GM19035 (cell line): ENCODE measurements around the gene INF2.
"Not testable (repeated sequence)": the region's sequence is repeated elsewhere in the genome, so short reads cannot be mapped to it uniquely, and the experiment has no call there.

Experiments
- ATAC-seq: cut with Tn5 transposase; IDR thresholded peaks from one replicate; pipeline ENCODE4 v1.9.1; 2021; ENCODE audit not compliant: unreplicated experiment

Gene INF2

DNA sequence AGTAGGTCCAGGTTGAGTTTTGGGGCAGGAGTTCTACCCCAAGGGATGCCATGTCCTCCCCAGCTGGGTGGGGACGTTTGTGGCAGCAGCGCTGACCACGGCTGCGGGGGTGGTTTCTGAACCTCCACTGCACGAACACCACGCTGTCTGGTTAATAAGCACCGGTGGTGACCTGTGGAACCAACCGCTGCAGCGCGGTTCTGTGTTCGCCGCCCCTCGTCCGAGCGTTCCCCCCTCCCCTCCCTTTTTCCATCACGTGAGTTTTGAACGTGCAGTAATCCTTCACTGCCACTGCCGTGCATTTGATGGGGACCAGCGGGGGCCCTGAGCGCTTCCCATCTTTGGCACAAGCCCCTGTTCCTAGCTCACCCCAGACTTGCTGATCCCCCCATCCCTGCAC, 28.2 kb downstream of the INF2 start:
- ATAC-seq = no peak

DNA sequence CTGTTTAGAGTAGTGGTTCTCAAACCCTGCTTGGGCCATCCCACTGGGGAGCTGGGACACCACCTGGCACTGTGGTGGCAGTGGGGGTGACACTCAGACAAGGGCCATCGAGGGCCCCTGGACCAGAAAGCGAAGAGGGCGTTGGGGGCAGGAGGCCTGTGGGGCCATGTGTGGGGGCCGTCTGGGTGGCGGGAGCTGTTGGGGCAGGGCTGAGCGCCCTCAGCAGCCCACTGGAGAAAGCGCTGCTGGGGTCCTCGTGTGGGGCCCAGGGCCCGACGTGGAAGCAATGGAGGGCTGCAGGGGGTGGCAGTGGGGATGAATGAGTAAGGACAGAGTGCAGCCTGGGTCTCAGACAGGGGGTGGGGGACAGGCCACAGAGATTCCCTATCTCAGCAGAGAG, 28.7 kb downstream of the INF2 start:
- no peak for ATAC-seq

DNA sequence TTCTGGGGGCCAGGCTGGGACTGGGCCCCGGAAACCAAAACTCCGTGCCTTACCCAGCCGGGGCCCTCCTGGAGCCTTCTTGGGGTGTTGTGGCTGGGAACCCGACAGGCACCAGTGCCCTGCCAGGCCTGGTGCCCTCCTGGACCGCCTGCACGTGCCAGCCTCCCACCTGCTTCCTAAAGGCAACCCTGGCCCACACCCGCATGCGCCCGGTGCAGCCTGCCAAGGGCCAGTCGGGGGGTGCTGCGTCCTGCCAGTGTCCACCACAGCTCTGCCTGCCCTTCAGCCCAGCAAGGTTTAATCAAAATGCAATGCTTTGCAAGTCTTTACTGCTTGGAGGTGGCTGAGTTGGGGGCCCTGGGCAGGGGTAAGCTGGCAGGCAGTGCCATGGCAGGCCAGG, 29.5 kb downstream of the INF2 start:
- no peak for ATAC-seq

DNA sequence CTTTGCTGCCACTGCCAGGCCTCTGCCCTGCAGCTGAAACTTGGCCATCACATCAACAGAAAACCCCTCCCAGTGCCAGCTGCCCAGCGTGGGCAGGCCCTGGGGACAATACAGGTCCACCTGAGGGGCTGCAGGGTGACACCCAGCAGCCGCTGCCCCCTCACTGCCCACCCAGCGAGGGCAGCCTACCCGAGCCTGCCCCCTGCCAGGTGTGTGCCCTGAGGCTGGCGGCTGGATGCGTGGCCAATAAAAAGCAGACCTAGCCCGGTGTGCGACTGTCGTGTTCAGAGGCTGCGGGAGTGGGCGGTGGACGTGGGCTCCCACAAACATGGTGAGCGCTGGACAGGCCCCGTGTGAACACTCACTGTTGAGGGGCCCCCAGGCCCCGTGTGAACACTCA, 29.9 kb downstream of the INF2 start:
- no peak for ATAC-seq

DNA sequence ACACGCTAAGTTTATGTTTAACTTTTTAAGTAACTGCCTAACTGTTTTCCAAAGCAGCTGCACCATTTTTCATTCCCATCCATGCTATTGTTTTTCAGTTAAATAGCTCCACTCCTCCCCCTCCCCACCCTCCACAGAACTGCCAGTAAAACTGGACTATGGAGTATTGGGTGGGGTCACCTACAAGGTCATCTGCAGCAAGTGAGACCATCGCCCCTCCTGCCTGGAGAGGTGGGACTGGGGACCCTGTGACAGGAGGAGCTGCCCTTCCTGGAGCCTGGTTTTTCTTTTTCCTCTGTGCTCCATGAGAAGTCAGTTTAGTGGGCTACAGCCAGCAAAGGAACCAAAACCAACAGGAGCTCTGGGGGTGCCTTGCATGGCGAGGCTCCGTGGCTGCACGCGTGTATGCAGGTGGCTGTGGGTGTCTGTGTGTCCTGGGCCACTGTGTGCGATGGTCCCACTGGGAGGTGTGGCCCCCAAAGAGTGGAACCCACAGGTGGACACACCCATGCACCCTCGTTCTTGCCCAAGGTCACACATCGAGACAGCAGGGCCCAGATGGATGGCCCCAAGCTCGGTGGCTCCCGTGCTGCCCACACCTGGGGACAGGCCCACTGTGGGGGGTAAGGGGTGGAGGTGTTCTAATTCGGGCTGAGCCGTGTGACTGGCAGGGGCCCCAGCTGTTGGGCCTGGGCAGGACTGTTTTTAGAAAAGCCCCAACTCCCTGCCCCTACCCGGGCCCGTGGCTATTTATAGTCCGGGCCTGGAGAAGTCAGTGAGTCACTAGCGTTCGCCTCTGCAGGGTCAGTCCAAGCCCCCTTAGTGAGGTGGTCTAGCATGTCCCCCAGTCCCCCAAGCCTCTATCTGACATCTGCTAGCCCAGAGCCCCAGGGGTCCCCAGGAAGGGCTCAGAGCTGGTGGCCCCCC, 32.4 kb downstream of the INF2 start:
- no peak for ATAC-seq

DNA sequence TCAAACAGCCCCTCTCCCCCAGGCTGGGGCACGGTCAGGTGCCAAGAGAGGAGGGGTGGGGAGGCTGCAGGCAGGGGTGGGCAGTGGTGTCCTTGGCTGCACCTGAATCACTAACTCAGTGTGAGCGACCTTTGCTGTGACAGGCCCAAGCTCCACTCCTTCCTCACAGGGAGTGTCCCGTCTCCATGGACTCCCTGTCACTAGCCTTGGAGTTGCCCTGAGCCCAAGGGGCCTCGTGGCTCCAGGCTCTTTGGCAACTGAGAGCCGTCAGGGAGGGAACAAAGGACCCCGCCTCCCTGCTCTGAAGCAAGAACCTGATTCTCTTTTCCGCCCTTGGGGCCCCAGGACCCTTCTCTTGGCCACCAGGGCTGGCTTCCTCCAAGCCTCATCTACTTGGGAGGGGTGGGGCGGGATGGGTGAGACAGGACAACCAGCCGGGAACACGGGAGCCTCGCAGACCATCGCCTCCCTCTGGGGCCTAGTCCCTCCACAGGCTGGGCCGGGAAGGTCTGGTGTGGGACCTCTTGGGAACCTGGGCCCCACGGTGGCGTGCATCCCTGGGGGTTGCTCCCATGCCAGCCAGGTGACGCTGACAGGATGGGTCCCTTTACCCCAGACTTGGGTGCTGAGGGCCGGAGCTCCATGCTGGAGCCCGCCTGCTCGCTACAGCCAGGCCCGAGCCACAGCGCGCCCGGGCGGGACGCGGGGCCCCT, 33.7 kb downstream of the INF2 start:
- ATAC-seq = no peak

DNA sequence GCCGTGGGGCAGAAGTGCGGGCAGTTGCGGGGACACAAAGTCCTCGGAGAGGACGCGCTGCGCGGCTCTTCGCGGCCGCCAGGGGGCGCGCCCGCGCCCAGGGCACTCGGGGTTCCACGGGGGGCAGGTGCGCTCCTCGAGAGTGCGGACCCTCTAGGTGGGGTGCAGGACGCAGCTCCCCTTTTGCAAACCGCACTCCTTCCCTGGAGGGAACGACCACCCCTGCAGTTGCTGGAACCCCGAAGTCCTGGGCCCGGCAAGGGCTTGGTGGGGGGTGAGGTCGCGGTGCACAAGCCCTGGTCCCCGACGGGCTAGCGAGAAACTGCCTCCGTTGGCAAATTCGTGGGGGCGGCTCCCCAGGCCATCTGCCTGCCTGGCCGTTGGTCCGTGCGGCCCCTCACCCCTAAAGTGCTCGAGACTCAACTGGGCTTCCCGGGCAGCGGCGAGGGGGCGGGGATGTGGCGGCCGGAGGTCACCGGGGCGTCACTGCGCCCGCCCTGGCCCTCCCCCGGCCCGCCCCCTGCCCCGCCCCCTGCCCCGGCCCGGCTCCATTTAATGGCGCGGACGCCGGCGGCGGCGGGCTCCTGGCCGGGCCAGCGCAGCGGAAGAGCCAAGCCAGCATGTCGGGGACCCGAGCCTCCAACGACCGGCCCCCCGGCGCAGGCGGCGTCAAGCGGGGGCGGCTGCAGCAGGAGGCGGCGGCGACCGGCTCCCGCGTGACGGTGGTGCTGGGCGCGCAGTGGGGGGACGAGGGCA, 34.4 kb downstream of the INF2 start, which contains the start of gene ADSS1:
Gene ADSS1, plus strand, starts transcription at position 579 of the 756 bp plus-strand sequence. Its CDS starts 42 bp downstream, at position 621.
- ATAC-seq = peak; percentile 68

DNA sequence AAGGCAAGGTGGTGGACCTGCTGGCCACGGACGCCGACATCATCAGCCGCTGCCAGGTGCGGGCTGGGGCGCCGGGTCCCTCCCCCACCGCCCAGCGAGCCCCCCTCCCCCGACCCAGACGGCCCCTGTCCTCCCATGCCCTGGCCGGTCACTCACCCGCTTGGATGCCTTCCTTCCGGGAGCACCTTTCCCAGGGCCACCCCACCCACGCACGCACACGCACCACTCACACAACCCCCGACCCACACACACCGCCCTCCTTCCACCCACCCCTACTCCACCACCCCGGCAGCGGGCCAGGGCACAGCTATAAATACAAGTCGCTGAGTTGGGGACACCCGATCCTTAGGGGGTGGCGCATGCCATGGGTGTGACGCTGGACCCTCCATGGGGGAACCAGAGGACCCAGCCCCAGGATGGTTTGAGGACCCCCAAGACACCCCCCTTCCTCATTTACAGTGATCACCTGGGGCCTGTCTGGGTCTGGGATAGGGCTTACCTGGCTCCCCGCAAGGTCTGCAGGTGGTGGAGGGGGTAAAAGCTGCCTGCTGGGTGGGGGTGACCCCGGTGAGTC, 35.1 kb downstream of the INF2 start:
- no peak for ATAC-seq

DNA sequence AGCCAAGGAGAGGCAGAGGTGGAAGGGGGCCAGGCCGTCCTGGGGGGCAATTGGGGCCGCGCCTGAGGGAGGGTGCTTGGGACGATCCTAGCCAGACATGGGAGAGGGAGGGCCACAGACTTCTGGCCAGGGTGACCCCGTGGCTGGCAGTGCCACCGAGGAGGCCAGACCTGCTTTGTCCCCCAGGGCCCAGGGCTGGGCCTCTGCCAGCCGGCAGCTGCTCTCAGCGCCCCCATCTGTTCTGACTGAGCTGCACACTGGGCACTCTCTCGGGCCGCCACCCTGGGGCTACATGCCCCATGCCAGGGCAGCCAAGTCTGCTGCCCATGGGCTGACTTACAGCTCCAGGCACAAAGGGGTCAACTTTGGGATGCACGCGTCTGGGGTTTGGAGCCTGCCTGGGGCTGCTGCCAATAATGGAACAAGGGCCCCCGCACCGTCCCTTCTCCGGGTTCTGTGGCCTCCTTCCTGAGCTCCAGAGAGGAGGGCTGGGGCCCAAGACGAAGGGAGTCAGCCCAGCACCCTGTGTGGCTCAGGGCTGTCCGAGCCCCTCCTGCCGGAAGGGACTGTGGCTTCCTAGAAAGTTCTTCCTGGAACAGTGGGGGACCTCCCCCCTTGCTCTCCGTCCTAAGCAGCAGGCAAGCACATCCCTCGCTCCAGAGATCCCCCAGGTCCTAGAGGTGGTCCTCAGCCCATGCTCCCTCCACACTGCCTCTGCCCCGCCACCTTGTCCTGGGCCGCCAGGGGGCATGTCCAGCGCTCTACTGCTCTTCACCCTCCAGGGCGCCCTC, 35.8 kb downstream of the INF2 start:
- no peak for ATAC-seq

DNA sequence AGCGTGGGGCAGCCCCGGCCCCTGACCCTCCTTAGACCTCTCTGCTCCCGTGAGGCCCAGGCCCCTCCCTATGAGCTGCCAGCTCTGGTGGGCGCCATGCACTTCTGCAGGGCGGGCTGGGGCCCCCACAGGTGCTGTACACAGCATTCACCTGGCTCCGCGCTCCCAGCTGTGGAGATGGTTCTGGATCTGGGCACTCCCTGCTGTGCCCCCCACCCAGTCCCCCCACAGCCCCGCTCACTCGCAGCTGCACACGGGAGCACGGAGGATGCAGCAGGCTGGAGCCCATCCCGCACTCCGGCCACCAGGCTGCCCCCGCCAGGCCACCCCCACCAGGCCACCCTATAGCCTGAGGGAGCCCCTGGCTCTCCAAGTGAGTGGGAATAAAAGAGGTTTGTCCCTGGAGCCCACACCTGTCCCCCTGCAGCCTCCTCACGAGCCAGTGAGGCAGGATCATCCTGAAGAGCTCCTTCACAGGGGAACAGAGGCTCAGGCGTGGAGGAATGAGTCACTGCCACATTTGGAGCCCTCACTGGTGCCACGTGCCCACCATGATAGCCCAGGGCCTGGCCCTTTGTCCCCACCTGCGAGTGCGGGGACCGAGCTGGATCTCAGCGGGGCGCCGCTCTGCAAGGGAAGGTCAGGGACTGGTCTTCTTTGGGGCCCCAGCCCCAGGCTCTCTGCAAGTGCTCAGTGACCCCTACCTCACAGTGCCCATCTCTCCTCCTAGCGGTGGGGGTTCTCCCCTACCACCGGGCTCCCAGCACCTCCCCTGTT, 36.5 kb downstream of the INF2 start:
- ATAC-seq = no peak

DNA sequence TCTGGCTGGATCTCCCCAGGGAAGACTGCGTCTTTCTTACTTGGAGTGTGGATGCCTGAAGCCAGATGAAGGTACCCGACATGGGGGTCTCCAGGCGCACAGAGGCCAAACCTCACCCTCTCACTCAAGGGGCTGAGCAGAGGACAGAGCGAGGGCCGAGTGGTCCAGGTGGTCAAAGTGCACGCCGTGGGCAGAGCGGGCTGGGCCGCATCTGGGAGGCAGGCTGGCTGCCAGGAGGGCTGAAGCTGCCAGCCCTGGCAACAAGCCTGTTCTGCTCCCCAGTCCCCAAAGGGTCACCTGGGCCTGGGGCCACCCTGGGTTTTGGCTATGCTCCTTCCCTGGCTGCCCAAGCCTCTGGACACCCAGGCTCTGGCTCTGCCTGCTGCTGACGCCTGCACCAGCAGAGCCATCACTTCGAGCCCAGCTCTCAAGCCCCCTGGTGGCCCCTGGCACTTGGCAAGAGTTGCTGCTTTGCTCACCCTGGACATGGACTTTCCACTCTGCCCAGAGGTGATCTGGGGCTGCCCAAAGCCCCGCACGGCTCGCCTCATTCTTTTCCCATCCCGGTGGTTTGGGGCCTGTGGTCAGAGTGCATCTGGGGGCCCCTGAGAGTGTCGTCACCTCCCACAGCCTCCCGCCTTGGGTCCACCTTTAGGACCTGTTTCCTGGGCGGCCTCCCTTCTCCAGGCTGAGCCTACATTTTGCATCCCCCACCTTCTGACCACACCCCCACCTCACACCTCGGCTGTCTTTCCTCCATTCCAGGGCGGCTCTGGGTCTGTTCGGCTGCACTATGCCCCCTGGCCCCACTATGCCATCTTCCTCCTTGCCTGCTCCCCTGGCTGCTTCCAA, 37.4 kb downstream of the INF2 start:
- ATAC-seq = no peak

DNA sequence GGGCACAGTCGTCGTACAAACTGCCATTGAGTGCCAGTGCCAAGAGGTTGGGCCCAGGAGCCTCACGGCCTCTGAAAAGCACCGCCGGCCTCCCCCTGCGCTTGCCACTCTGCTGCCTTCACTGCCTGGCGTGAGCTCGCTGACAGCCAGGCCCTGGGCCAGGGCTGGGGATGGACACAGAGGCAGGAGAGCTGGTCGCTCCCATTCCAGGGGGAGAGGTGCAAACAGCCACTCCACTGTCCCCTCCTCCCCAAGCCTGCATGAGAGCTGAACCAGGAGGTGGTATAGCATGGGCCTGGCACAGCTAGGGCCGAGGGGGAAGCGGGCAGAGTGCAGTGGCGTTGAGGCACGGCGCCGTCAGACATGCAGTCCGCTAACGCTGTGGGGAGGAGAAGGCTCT, 39.2 kb downstream of the INF2 start:
- ATAC-seq = no peak

DNA sequence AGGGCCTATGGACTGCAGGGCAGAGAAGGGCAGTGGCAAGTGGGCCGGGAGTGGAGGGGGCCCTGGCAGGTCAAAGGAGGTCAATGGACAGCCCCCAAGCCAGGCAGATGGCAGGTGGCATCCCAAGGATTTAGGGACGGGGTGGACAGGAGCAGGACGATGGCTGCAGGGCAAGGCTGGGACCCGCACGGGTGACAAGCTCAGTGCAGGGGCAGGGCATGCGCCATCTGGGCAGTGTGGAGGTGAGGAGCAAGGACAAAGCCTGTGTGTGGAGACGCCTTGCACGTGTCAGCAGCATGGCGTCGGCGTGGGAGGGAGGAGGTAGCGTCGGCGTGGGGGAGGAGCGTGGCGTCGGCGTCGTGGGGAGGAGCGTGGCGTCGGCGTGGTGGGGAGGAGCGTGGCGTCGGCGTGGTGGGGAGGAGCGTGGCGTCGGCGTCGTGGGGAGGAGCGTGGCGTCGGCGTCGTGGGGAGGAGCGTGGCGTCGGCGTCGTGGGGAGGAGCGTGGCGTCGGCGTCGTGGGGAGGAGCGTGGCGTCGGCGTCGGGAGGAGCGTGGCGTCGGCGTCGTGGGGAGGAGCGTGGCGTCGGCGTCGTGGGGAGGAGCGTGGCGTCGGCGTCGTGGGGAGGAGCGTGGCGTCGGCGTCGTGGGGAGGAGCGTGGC, 39.9 kb downstream of the INF2 start:
- ATAC-seq = not testable (repeated sequence)

DNA sequence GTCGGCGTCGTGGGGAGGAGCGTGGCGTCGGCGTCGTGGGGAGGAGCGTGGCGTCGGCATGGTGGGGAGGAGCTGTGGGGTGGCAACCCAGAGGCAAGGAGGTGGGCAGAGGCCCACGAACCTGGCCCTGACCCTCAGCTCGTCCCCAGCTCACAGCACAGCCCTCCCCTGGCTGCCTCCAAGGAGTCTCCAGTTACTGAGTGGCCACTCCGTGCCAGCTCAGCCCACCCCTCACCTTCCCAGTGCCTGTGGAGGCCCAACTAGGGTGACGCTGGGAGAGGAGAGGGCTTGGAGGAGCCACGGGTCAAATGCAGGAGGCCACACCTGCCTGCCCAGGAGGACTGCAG, 40.4 kb downstream of the INF2 start:
- no peak for ATAC-seq

DNA sequence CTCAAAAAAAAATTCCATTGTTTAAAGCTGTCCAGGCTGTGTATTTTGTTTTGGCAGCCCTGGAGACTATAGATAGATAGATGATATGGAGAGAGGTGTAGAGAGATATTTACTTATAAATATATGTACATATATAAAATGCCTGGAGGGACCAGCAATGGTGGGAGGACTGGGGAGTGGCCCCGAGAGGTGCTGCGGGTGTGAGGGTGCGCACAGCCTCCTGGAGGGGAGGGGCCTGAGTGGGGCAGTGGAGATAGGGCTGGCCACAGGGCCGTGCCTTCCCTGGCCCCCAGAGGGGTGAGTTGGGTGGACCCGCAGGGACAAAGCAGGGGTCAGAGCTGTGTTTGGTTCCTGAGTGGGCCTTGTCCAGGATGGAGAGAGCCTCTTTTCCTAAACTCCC, 41.1 kb downstream of the INF2 start:
- ATAC-seq = no peak

DNA sequence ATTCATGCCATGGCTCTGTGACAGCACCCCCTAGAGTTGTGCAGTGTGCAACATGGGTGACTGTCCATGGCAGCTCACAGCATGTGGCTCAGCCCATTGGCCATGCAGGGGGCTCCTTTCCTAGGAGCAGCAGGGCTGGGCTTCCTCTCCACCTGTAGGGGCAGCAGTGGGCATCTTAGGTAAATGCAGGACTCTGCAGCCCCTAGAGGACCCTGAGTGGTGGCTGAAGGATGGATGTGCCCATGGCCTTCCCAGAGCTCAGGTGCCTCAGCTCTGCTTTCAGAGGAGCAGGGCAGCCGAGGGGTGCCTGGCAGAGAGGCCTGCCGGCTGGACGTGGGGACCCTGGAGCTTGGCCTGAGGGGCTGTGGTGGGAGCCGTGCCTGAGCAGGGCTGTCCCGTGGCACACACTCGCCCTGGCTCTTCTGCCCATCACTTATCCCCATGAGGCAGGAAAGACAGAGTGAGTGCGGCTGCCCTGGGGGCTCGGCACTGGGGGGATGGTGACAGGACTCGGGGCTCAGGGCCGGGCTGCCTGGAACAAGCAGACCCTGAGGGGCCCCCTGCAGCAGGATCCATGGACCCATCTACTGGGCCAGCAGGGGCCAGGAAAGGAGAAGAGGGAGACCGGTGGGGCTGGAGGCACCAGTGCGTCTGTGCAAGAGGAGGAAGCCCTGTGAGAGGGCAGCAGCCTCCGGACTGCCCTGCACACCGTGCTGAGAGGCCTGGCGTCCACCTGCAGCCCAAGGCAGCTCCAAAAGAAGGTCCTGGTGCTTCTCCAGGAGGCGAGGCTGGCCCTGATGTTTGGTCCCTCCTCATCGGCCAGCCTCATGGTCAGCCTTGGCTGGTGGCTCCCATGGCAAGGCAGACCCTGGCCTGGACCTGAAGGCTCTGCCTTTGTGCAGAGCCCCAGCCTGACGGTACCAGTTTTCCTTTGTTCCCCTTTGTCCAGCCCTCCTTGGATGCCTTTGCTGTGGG, 42.2 kb downstream of the INF2 start:
- no peak for ATAC-seq

DNA sequence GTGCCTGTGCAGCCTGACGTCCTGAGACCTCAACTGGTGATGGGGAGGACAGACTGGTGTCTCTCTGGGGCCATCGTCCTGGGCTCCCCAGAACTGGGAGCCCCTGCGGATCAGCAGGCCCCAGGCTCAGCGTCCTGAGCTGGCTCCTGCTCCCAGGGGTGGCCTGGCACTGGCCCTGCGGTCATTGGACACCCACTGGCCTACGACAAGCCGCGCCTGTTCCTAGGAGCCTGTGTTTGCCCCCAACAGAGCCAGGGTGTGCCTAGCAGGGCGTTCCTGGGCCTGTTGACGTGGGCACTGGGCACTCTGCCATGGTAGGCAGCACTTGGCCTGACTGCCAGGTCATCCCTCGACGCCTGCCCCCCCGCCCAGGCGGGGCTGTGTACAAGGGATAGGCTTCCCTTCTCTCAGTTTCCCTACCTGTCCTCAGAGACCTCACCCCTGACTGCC, 43.0 kb downstream of the INF2 start:
- no peak for ATAC-seq
